Stimulated activated CD8-positive, alpha-beta memory T cell treated with anti-CD3 and anti-CD28 coated beads, Interleukin-7, amount 100 ng/mL, for 24 hours (primary cell): ENCODE results near the gene UTF1.

ENCODE experiments used
- DNase-seq: peaks from one replicate; pipeline ENCODE4 v3.0.0-alpha.2; 2020; ENCODE audit warnings: low read depth

Gene UTF1

GRCh38 chr10:133196936-133197758 lies 32.9 kb upstream of the UTF1 start:
- no peak for DNase-seq

DNA sequence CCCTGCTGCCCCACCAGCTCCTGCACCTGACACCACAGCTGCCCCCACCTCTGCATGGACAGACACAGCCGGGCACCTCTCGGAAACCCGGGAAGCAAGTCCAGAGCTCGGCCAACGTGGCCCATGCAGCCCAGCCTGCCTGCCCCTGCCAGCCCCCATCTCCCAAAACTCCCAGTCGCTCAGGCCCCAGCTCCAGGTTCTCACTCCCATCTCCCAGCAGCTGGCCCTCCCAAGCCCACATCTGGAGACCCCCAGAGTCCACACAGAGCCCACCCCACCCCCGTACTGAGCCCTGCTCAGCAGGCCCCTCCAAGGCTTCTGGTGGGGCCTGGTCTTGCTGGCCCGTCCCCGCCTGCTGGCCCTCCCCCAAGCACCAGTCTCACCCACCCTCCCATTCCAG lies 32.2 kb upstream of the UTF1 start:
- no peak for DNase-seq

DNA sequence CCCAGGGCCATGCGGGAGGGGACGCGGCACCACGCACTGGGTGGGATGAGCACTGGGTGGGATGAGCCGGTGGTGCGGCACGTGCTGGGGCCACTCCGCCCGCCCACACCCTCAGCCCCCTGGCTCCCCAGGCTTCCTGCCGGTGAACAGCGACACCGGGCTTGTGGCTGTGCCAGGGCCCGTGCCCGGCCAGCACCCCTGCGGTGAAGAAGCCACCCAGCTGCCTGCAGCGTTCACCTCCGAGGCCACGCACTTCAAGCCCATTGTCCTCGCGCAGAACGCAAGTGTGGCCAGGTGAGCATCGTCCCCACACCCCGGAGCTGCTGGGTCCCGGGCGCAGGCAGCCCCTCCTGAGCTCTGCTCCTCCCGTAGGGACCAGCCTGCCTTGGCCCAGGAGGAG lies 31.8 kb upstream of the UTF1 start:
- no peak for DNase-seq

DNA sequence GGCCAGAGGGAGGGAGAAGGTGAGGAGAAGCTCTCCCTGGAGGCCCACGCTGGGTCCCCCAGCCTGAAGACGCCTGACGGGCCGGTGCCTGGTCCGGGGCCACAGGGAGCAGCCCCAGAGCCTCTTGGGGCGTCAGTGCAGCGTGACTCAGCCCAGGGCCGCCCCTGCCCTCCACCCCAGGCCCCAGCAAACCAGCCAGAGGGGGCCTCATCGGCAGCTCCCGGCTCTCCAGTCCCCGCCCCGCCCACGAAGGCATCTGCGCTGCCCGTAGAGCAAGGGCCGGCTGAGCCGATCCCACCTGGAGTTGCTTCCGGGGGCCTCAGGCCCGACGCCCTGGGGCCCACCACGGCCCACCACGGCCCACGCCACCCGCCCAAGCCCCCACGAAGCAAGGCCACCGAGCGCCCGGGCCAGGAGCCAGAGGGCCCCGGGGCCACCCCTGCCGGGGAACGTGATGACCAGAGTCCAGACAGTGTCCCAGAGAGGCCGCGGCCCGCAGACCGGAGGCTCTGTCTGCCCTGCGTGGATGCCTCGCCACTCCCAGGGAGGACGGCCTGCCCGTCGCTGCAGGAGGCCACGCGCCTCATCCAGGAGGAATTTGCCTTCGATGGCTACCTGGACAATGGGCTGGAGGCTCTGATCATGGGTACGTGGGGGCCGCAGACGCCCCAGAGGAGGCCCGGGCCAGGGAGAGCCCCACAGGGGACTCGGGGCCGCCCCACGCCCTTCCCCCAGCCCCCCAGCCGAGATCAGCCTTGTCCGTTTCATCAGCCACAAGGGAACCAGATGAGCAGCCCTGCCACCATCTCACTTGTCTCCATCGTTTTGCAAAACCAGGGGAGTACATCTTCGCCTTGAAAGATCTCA lies 31.2 kb upstream of the UTF1 start:
- DNase-seq = no peak

DNA sequence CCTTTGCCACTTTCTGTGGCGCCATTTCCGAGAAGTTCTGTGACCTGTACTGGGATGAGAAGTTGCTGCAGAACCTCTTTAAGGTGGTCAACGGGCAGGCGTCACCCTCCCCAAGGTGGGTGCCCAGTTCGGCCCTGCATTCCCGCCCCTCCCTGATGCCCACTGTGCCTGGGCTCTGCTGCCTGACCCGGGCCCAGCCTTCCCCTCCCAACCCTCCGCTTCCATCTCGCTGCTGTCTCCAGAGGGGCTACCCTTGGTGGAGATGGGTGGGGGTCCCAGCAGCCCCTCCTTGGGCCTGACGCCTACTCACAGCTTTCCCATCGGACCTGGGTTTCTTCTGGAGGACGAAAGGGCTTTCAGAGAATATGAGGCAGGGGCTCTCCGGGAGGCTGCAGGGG lies 30.5 kb upstream of the UTF1 start:
- no peak for DNase-seq

DNA sequence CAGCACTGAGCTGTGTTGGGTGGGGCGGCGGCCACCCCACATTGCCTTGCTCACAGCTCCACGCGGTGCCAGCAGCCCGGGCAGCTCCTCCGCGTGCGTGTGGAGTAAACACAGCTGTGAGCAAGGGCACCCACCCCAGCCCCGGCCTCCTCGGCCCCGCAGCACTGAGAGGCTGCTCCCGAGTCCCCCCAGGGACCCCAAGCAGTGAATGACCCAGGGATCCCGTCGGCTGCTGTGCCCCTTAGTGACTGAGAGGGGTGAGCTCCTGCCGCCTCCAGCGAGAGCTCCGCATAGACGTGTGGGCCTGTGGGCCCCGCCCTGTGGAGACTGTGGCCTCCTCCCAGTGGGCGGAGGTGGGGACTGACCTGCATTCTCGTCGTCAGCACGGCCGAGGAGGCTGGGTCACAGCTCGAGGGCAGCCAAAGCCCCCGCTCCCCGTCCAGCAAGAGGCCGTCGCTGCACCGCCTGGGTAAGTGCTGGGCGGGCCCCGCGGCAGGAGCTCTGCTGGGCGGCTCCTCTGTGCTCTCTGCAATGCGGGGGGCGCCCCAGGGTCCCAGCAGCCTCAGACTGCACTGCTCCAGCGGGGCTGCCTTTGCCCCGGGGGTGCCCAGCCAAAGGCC lies 29.9 kb upstream of the UTF1 start:
- DNase-seq = no peak

- no peak for DNase-seq
Measured at GRCh38 chr10:133200621-133201031, 29.4 kb upstream of the UTF1 start.

DNA sequence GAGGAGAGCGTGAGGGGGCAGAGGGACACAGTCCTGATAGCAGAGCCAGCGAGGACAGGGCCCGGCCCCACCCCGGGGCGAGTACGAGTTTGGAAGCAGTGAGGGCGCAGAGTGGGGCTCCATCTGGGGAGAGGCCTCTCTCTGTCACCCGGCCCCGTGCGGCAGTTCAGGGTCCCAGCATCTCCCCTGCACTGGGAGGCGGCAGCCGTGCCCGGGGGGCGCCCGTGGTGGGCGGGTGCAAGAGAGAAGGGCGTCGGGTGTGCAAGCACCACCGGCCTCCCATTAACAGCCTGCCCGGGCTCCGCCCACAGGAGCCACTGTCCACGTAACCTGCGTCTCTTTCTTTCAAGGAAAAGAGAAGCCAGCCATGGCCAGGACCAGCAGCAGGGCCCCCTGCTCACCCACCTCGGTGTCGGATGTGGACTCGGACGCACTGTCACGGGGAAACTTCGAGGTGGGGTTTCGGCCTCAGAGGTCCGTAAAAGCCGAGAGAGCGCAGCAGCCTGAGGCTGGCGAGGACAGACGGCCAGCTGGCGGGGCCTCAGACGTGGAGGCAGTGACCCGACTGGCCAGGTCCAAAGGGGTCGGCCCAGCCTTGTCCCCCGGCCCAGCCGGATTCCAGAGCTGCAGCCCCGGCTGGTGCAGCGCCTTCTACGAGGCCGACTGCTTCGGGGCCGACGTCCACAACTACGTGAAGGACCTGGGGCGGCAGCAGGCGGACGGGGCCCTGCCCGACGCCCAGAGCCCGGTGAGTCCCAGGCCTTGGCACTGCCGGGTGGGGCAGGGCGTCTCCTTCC lies 28.7 kb upstream of the UTF1 start:
- no peak for DNase-seq

DNA sequence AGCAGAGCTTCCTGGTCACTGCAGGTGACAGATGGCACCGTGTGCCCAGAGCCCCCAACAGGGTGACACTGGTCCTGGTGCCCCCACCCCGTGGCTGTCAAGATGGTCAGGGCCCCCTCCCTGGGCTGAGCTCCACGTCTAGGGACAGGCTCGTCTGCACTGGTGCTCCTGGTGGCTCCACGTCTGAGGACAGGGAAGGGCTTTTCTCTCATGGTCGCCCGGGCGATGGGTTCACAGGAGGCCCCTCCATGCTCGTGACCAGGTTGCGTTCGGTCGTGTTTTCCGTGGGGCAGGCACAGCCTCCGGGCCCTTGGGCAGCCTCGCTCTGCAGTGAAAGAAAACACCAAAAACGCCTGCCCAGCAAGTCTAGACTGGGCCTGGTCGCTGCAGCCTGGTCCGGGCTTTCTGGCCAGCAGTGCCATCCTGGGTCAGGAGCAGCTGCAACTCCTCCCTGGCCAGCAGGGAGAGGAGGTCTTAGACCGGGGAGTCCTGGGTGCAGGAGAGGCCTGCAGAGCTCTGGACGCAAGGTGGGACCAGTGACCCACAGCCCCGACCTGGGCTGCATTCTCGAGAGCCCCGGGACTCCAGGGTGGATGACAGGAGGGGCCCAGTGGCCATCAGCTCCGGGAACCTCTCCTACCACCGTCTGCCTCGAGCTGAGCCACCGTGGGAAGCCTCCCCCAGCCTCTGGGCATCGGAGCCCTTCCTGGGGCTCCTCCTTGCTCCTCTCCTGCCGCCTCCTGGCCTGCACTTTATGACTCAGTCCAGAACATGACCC lies 27.9 kb upstream of the UTF1 start:
- no peak for DNase-seq

DNA sequence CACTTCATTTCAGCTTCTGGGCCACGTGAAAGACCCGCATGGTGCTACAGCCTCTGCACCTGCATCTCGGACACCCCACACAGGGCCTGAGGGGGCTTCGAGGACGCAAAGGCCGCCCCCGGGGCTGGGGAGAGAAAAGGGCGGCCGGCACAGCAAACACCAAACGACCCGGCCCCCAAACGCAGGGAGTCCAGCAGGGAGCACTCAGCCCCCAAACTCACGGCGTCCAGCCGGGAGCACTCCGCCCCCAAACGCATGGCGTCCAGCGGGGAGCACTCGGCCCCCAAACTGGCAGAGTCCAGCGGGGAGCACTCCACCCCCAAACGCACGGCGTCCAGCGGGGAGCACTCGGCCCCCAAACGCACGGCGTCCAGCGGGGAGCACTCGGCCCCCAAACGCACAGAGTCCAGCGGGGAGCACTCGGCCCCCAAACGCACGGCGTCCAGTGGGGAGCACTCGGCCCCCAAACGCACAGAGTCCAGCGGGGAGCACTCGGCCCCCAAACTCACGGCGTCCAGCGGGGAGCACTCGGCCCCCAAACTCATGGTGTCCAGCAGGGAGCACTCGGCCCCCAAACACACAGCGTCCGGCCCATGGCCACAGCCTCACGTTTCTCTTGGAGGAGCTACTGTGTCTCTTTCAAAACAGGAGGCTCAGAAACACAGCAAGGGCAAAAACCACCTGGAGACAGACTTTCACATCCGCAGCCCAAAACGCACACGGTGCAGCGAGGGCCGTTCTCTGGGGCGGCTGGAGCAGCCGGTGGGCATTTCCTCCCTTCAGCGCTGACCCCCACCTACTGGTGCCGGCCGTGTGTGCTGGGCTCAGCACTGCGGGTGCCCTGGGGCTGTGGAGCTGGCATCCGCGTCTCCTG lies 27.0 kb upstream of the UTF1 start:
- DNase-seq = no peak

GRCh38 chr10:133203652-133204195 lies 26.3 kb upstream of the UTF1 start:
- DNase-seq = no peak

DNA sequence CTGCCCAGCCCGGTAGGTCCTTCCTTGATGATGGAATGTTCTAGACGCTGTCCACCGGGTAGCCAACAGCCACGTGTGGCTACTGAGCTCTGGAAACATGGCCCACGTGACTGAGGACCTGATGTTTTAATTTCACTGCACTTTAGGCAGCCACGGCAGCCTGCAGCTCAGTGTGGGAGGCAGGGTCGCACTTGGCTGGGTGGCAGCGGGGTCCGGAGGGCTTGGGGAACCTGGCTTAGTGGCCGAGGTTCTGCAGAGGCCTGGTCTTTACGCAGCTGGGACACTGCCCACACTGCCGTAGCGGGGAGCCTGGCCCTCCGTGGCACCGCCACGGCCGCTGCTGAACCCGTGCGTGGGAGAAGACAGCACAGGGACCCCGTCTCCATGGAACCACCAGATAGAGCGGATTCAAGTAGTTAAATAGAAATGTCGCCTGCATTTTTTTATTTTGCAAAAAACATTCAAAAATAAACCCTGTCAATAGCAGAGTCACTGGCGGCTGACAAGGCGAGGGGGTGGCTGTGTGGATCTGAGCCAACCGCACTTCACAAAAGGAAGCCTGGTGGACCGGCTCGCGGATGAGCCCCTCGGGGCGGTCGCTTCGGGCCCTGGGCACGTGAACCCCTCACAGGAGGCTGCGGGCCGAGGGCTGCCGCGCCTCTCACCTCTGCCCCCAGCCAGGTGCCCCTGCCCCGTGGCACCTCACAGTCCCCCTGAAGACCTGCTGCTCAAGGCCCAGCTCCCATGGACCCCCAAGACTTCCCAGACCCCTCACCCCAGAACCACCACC lies 25.6 kb upstream of the UTF1 start:
- no peak for DNase-seq

DNA sequence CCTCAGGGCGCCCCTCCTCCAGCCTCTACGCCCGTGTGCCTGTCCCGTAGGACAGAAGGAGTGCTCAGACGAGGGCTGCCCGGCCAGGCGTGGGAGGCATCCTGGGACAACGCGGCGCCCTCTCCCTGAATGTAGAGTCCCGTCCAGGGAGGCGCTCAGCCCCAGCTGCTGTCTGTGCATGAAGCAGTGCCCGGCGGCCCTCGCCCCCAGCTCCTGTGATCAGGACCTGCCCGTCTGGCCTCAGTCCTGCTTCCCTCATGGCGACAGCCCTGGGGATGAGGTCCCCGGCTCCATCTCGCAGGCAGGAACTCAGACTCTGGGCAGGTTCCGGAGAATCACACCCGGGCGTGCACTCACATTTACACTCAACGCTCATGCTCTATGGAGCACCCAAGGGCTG lies 24.9 kb upstream of the UTF1 start:
- DNase-seq = no peak

- DNase-seq = no peak
Measured at GRCh38 chr10:133206356-133207040, 23.5 kb upstream of the UTF1 start.

- no peak for DNase-seq
Measured at GRCh38 chr10:133207041-133207600, 22.9 kb upstream of the UTF1 start.

DNA sequence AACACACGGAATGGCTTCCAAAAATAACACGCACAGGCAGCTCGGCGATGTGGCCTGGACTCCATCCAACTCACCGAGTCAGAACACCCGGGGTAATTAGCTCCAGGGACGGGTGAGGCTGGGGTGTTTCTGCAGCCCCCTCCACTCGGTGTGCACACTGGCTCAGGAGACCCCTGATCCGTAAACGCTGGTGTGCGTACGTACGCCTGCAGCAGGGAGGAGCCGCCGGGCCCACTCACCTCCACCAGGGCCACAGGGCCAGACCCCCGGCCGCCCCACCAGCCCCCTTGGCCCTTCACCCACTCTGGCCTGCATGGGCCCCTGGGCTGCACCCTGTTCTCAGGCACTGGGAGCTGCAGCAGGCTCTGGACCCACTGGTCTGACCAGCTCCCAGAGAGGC lies 22.4 kb upstream of the UTF1 start:
- no peak for DNase-seq

- no peak for DNase-seq
Measured at GRCh38 chr10:133208466-133208865, 21.6 kb upstream of the UTF1 start.

GRCh38 chr10:133209117-133209516 lies 20.9 kb upstream of the UTF1 start:
- DNase-seq = no peak
